GM20000 (cell line): ENCODE data around the gene SLC9A8.
"Not testable (repeated sequence)": the region's sequence is repeated elsewhere in the genome, so short reads cannot be mapped to it uniquely, and the experiment has no call there.

Source experiments
- DNase-seq: peaks from one replicate; pipeline ENCODE4 v3.0.0; 2012; ENCODE audit warnings: low spot score
- CTCF ChIP-seq: IDR thresholded peaks from 2 replicates; pipeline ENCODE4 v1.5.1; 2012; ENCODE audit warnings: mild to moderate bottlenecking, control low read depth; ENCODE audit errors: extremely low read depth, missing control alignments

SLC9A8 gene

GRCh38 chr20:49853640-49854039 is 41.0 kb downstream of the SLC9A8 start:
- DNase-seq = no peak
- TF ChIP-seq CTCF = no peak

- TF ChIP-seq CTCF = no peak
These were observed 41.7 kb downstream of the SLC9A8 start for GRCh38 chr20:49854190-49854875.

GRCh38 chr20:49856904-49857303 is 44.3 kb downstream of the SLC9A8 start:
- TF ChIP-seq CTCF = no peak

More at GRCh38 chr20:49854190-49854875, 41.7 kb downstream of the SLC9A8 start:
- DNase-seq = no peak

GRCh38 chr20:49858076-49858585 is 45.5 kb downstream of the SLC9A8 start:
- TF ChIP-seq CTCF = no peak
- DNase-seq = no peak

More at GRCh38 chr20:49856904-49857303, 44.3 kb downstream of the SLC9A8 start:
- DNase-seq = no peak

GRCh38 chr20:49859011-49859410 is 46.4 kb downstream of the SLC9A8 start:
- TF ChIP-seq CTCF = no peak
- DNase-seq = no peak

GRCh38 chr20:49859807-49860206 is 47.2 kb downstream of the SLC9A8 start:
- no peak for TF ChIP-seq CTCF
- DNase-seq = no peak

- not testable (repeated sequence) for DNase-seq
These were observed 48.6 kb downstream of the SLC9A8 start for GRCh38 chr20:49861232-49861631.
